Epidermal melanocyte (primary cell): ENCODE results near the gene ATRX.
"Not testable (repeated sequence)": the region's sequence is repeated elsewhere in the genome, so short reads cannot be mapped to it uniquely, and the experiment has no call there.

Experiments used
- DNase-seq: peaks from one replicate; pipeline ENCODE4 v3.0.0; 2011; ENCODE audit warnings: low spot score; ENCODE audit not compliant: insufficient read length

Gene ATRX

GRCh38 chrX:77731821-77732419 lies 54.1 kb downstream of the ATRX start:
- DNase-seq: no peak

- not testable (repeated sequence) for DNase-seq
Measured at GRCh38 chrX:77726095-77726494, 59.9 kb downstream of the ATRX start.

- no peak for DNase-seq
Measured at GRCh38 chrX:77723681-77724080, 62.3 kb downstream of the ATRX start.

GRCh38 chrX:77719388-77719787 lies 66.6 kb downstream of the ATRX start:
- DNase-seq: no peak

- DNase-seq: no peak
Measured at GRCh38 chrX:77704881-77705280, 81.1 kb downstream of the ATRX start.

GRCh38 chrX:77698242-77698641 lies 87.8 kb downstream of the ATRX start:
- no peak for DNase-seq

- DNase-seq: no peak
Measured at GRCh38 chrX:77694491-77694890, 91.5 kb downstream of the ATRX start.

GRCh38 chrX:77693594-77693993 lies 92.4 kb downstream of the ATRX start:
- no peak for DNase-seq

GRCh38 chrX:77691916-77692315 lies 94.1 kb downstream of the ATRX start:
- DNase-seq: no peak

GRCh38 chrX:77689376-77689775 lies 96.6 kb downstream of the ATRX start:
- DNase-seq: no peak

GRCh38 chrX:77685683-77686082 lies 100.3 kb downstream of the ATRX start:
- DNase-seq: not testable (repeated sequence)

GRCh38 chrX:77679144-77679543 lies 106.9 kb downstream of the ATRX start:
- DNase-seq: no peak

GRCh38 chrX:77675986-77676385 lies 110.0 kb downstream of the ATRX start:
- no peak for DNase-seq

- no peak for DNase-seq
Measured at GRCh38 chrX:77668391-77669237, 117.4 kb downstream of the ATRX start.

GRCh38 chrX:77658886-77659285 lies 127.1 kb downstream of the ATRX start:
- DNase-seq: no peak

- no peak for DNase-seq
Measured at GRCh38 chrX:77652095-77652494, 133.9 kb downstream of the ATRX start.

GRCh38 chrX:77640702-77641101 lies 145.3 kb downstream of the ATRX start:
- no peak for DNase-seq

- no peak for DNase-seq
Measured at GRCh38 chrX:77639820-77640219, 146.2 kb downstream of the ATRX start.

- no peak for DNase-seq
Measured at GRCh38 chrX:77638397-77638796, 147.6 kb downstream of the ATRX start.

GRCh38 chrX:77635373-77635772 lies 150.6 kb downstream of the ATRX start:
- no peak for DNase-seq

- no peak for DNase-seq
Measured at GRCh38 chrX:77628294-77629025, 157.6 kb downstream of the ATRX start.

- no peak for DNase-seq
Measured at GRCh38 chrX:77622672-77623071, 163.3 kb downstream of the ATRX start.
